Stimulated activated CD4-positive, alpha-beta T cell treated with anti-CD3 and anti-CD28 coated beads, TNF-alpha, amount 100 ng/mL, for 24 hours (primary cell): ENCODE measurements around the gene LPA.
"Not testable (repeated sequence)": the region's sequence is repeated elsewhere in the genome, so short reads cannot be mapped to it uniquely, and the experiment has no call there.

Experiments used
- DNase-seq, 3 experiments: peaks; one replicate each; pipeline ENCODE4 v3.0.0-alpha.2; 2020; ENCODE audit warnings: low read depth in 3 of 3

Gene LPA

GRCh38 chr6:160667639-160668481 is 3.8 kb upstream of the LPA start:
- peak in 2 of 3 experiments; percentile 8 to 33 for DNase-seq

GRCh38 chr6:160662842-160663241 is 1.2 kb downstream of the LPA start:
- no peak for DNase-seq

DNA sequence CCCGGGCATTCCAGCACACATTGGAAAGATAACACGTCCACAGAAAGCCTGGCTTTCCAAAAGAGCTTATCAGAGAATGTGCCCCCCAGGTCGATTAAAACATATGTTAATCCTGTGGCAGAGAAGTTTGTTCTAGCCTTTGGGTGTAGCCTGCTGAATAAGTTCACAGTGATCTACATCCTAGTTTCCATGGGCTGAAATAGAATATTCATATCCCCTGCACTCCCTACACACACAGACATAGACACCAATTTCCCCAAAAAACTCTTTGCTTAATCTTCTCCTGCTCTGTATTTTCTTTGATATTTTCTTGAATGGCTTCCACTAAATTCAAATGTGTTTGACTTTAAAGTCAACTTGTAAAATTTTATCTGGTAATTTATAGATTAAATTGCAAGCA is 1.6 kb downstream of the LPA start:
- no peak for DNase-seq

DNA sequence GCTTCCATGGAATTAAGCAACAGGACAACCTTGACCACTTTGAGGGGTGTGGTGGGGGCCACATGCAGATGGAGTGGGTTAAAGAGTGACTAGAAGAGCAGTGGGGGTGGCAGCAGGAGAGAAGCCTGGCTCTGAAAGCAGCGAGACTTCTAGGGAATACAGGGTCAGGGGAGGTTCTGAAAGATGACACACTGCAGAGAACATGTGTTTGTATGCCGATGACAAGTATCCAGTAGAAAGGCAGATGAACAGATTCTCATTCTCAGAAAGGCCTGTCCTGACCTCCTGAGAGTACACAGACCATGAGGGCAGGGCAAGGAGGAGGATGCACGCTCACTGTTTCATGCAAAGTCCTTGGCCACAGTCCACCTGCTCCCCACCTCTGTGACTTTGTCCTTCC is 2.9 kb downstream of the LPA start:
- DNase-seq: no peak

DNA sequence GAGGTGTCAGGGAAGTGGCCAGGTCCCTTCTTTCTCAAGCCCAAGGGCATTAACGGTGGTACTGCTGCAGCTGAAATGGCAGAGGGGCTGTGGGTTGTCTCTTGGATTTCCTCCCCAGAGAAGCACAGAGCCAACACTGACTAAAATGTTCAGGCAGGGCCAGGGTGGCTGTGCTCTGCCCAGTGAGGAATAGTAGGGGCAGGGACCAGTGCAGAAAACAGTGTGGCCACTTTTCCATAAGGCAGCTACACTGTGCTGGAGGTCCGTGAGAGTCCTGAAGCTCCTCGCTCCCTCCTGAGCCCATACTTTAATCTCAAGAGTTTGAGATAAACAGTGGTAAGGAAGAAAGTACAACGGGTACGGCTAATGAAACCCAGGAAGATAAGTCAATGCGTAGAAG is 4.5 kb downstream of the LPA start:
- DNase-seq: no peak

DNA sequence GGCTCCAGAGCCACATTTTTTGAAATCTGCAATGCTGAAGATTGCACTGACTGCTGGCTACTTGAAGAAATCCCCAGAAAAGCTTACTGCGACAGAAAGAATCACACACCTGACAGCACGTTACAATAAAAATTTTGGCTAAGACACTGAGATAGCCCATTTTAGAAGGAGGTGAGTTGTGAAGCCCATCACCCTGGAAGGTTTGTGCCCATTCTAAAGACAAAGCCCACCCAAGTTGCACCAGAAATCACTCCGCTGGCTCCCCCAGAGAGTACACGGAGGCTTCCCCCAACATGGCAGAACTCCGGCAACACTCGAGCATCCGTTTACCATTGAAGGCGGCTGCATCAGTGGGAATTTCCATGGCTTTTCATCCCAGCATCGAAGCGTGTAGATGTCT is 29.4 kb downstream of the LPA start:
- no peak for DNase-seq

DNA sequence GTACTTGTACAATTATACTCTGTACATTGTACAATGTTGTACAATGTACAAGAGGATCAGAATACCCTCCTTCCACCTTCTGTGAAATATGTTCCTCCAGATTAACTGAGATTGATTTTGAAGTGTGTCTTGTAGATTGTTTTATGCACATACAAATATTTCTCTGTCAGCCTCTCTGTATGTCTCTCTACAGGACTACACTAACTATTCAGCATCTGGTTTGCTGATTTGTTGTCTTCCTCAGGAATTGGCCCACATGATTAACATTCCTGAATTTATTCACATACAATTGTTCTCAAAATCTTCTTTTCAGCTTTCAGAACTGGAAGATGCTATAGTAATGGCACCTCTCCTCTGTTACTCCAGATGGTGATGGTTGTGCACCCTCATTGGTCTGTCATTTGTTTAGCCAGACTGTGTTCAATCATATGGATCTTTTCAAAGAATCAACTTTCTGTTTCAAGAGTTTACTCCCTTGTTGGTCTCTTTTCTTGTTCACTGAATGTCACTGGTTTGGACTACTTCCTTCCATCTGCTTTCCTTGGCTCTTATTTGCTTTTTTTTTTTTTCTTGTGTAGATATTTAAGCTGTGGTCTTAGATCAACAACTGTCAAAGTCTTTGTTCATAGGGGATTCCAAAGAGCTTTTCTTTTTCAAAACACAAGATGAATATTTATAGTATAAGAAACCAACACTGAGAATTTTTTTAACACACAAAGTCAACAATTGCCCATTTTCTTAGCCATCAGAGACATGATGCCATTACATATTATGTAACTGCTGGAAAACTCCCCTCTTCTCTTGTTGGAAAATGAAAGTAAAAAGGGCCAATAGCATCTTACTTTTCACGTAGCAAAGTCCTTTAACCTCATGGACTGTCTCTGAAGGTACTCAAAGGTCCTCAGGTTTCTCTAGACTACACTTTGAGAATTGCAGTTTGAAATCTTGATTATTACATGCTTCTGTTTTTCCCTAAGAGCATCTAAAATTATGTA is 67.9 kb downstream of the LPA start:
- DNase-seq: no peak

- not testable (repeated sequence) for DNase-seq
Measured at GRCh38 chr6:160595297-160595696, 68.8 kb downstream of the LPA start.

DNA sequence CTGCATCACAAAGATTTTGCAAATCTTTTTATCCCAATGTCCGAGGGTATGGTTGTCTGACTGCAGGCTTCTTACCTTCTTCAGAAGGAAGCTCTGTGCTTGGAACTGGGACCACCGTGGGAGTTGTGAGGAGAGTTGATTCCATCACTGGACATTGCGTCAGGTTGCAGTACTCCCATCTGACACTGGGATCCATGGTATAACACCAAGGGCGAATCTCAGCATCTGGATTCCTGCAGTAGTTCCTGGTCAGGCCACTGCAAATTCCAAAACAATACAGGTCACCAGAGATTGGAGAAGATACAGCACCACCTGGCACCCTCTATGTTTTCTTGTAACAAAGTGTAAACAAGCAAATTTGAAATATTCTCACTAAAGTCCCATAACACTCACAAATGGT is 77.7 kb downstream of the LPA start:
- no peak for DNase-seq

GRCh38 chr6:160583794-160584193 is 80.3 kb downstream of the LPA start:
- no peak for DNase-seq

DNA sequence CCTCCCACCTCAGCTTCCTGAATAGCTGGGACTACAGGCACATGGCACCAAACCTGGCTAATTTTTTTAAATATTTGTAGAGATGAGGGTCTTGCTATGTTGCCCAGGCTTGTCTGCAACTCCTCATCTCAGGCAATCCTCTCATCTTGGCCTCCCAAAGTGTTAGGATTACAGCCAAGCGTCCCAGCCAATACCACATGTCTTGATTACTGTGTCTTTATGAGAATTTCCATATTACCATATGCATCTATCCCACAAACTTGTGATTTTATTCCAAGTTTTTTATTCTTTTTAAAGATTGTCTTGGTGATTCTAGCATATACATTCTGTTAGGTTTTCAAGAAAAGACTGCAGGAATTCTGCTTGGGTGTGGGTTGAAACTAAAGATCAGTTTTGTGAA is 82.7 kb downstream of the LPA start:
- no peak for DNase-seq

DNA sequence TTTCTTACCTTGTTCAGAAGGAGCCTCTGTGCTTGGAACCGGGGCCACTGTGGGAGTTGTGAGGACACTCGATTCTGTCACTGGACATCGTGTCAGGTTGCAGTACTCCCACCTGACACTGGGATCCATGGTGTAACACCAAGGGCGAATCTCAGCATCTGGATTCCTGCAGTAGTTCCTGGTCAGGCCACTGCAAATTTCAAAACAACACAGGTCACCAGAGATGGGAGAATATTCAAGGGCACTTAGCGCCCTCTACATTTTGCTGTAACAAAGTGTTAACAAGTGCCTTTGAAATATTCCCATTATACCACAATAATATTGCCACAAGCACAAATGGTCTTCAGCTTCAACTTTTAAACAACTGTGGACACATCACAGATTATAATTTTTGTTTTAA is 85.6 kb downstream of the LPA start:
- not testable (repeated sequence) for DNase-seq

GRCh38 chr6:160573943-160574342 is 90.1 kb downstream of the LPA start:
- no peak for DNase-seq

- not testable (repeated sequence) for DNase-seq
Measured at GRCh38 chr6:160571201-160571600, 92.9 kb downstream of the LPA start.

GRCh38 chr6:160544802-160545201 is 119.3 kb downstream of the LPA start:
- DNase-seq: no peak

DNA sequence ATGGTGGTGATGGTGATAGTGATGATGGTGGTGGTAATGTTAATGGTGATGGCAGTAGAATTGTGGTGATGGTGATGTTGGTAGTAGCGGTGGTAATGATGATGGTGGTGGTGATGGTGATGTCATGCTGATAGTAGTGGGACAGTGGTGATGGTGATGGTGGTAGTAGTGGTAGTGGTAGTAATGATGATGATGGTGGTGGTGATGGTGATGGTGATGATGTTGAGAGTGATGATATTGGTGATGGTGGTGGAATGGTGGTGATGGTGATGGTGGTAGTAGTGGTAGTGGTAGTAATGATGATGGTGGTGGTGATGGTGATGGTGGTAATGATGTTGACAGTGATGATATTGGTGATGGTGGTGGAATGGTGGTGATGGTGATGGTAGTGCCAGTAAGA is 128.8 kb downstream of the LPA start:
- no peak for DNase-seq

DNA sequence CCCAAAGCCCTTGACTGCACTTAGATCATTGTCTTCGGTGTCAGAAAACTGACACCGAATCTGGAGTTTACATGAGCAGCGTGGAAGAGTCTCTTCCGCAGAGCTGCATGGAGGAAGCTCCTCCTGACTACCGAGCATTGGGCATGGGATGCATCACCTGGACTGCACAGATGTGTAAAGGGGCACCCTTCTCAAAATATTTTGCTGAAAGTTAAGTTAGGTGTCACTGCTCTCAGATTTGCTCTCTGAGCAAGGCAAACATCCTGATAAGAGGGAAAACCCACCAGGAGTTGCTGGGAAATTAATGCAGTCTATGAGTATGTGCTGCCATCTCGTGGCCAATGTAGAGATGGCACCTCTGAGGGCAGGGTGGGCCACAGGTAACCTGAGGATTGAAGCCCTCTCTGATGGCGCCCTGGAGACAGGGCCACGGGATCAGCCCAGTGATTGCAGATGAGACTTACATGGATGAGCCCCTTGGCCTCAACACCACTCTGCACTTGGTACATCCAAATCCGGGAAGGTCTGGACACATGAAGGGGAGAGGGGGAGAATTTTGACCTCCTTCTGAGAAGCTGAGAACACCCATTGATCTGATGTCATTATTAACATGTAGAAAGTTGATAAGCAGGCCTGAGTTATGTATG is 129.9 kb downstream of the LPA start:
- DNase-seq: peak; percentile 33 to 58 (median 36)

DNA sequence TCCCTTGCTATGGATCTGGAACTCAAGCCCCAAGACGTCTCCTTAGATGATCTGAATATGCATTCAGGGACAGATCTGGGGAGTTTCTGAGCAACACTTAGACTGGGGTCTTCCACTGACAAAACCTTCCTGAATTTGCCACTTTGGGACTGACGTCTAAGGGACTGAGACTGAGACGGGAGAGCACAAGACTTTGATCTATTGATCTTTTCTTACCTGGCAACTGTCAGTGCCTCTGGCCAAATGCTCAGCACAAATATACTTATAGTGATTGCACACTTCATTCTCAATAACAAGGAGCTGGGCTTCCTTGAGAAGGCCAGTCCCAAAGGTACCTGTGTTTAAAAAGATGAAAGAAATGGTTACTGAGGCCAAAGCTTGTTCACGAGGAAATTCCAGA is 131.8 kb downstream of the LPA start:
- no peak for DNase-seq

GRCh38 chr6:160531826-160532225 is 132.2 kb downstream of the LPA start:
- no peak for DNase-seq

DNA sequence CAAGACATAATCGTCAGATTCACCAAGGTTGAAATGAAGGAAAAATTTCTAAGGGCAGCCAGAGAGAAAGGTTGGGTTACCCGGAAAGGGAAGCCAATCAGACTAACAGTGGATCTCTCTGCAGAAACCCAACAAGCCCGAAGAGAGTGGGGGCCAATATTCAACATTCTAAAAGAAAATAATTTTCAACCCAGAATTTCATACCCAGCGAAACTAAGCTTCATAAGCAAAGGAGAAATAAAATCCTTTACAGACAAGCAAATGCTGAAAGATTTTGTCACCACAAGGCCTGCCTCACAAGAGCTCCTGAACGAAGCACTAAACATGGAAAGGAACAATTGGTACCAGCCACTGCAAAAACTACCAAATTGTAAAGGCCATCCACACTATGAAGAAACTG is 134.6 kb downstream of the LPA start:
- DNase-seq: not testable (repeated sequence)

- DNase-seq: peak in 2 of 3 experiments; percentile 2 to 11
Measured at GRCh38 chr6:160523223-160523622, 140.9 kb downstream of the LPA start.
